Lower leg skin (tissue), 4 donors: ENCODE data around the gene DMD. TPM values are rescaled to one million over a fixed set of nuclear protein-coding genes. Genes with fewer than 3 reads are reported as not detected.

ENCODE experiments used
- DNase-seq, 2 donors: peaks; one replicate each; pipeline ENCODE4 v3.0.0-alpha.2; 2019; ENCODE audit warnings: low spot score in 2 of 2
- H3K4me3 ChIP-seq: fragments of 200-600 bp; sonication (generic); 2 replicates; pipeline ENCODE4 v1.5.1; 2017; ENCODE audit warnings: mild to moderate bottlenecking, low read depth; ENCODE audit not compliant: poor library complexity, severe bottlenecking
- CTCF ChIP-seq, 3 donors: fragments of 450-650 bp; IDR thresholded peaks; one replicate each; pipeline ENCODE4 v1.5.1; 2016; ENCODE audit warnings: antibody characterized with exemption in 3 of 3, mild to moderate bottlenecking in 3 of 3, moderate library complexity in 2 of 3
- POLR2A ChIP-seq, 2 donors: fragments of 450-650 bp; IDR thresholded peaks; one replicate each; pipeline ENCODE4 v1.6.1; 2016 to 2017; ENCODE audit warnings: antibody characterized with exemption in 2 of 2, mild to moderate bottlenecking in 1 of 2, moderate library complexity in 1 of 2
- WGBS, 2 donors: methylation state at CpG; one replicate each; pipeline ENCODE4 v1.1.5; 2018; 5-methylcytosine and 5-hydroxymethylcytosine counted together
- intact Hi-C: fragments of 100-400 bp; cut with DNase I; formaldehyde crosslinking; loops from one replicate; pipeline ENCODE4 v1.15.0; 2023; ENCODE audit warnings: low total_unique reads
- total RNA-seq, 4 donors: library from RNA; depleted of rRNA; stranded (reverse); fragments of >200 nt; gene quantifications; one replicate each; pipeline ENCODE4 v1.1.0, GENCODE V29; 2016

DMD gene
- total RNA-seq, 4 donors from 2014 or later = 23.0 to 27.5 (median 26.7) TPM

GRCh38 chrX:31807165-31807564, 1404.2 kb downstream of the DMD start:
- intact Hi-C loops = no loop called here
- WGBS, 2 donors = 69 to 81% methylated on average over 2 of the region's 2 CpGs
- H3K4me3 ChIP-seq = no peak overlapping the region
- no peak for DNase-seq
- no peak for TF ChIP-seq POLR2A (IDR thresholded peaks at IDR 0.05)

- DNase-seq = no peak
- WGBS, 2 donors = 44 to 54% methylated on average over 3 of the region's 3 CpGs
- intact Hi-C loops = no loop called here
- TF ChIP-seq CTCF (IDR thresholded peaks at IDR 0.05) (no peak), POLR2A (IDR thresholded peaks at IDR 0.05) (no peak)
- no peak overlapping the region for H3K4me3 ChIP-seq
Observed at GRCh38 chrX:31805781-31806180, 1405.6 kb downstream of the DMD start.

- DNase-seq = no peak
- TF ChIP-seq CTCF (IDR thresholded peaks at IDR 0.05) (no peak), POLR2A (IDR thresholded peaks at IDR 0.05) (no peak)
- intact Hi-C loops = no loop called here
- WGBS, 2 donors = 38 to 44% methylated on average over 3 to 4 of the region's 4 CpGs
- no peak overlapping the region for H3K4me3 ChIP-seq
Observed at GRCh38 chrX:31800219-31800618, 1411.1 kb downstream of the DMD start.

- no peak for DNase-seq
- H3K4me3 ChIP-seq = no peak overlapping the region
- WGBS, 2 donors = 81 to 82% methylated on average over 1 of the region's 1 CpG
- TF ChIP-seq CTCF (IDR thresholded peaks at IDR 0.05) (no peak), POLR2A (IDR thresholded peaks at IDR 0.05) (no peak)
- intact Hi-C loops = no loop called here
Observed at GRCh38 chrX:31796624-31797023, 1414.7 kb downstream of the DMD start.

GRCh38 chrX:31747411-31747810, 1463.9 kb downstream of the DMD start:
- intact Hi-C loops = no loop called here
- 33 to 47% methylated on average over 5 of the region's 5 CpGs for WGBS, 2 donors
- TF ChIP-seq POLR2A (IDR thresholded peaks at IDR 0.05) (no peak), CTCF (IDR thresholded peaks at IDR 0.05) (no peak)
- no peak overlapping the region for H3K4me3 ChIP-seq
- DNase-seq = no peak

GRCh38 chrX:31743004-31743403, 1468.3 kb downstream of the DMD start:
- no peak overlapping the region for H3K4me3 ChIP-seq
- intact Hi-C loops = no loop called here
- 88 to 91% methylated on average over 4 of the region's 4 CpGs for whole genome bisulfite sequencing, 2 donors
- no peak for TF ChIP-seq POLR2A (IDR thresholded peaks at IDR 0.05)
- TF ChIP-seq CTCF (IDR thresholded peaks at IDR 0.05) = no peak
- DNase-seq = no peak
